Measurements from ENCODE around the gene SLC6A13.

GRCh38 chr12:286531-287300 lies 24.1 kb upstream of the SLC6A13 start:
- TF ChIP-seq, protein P1, sequence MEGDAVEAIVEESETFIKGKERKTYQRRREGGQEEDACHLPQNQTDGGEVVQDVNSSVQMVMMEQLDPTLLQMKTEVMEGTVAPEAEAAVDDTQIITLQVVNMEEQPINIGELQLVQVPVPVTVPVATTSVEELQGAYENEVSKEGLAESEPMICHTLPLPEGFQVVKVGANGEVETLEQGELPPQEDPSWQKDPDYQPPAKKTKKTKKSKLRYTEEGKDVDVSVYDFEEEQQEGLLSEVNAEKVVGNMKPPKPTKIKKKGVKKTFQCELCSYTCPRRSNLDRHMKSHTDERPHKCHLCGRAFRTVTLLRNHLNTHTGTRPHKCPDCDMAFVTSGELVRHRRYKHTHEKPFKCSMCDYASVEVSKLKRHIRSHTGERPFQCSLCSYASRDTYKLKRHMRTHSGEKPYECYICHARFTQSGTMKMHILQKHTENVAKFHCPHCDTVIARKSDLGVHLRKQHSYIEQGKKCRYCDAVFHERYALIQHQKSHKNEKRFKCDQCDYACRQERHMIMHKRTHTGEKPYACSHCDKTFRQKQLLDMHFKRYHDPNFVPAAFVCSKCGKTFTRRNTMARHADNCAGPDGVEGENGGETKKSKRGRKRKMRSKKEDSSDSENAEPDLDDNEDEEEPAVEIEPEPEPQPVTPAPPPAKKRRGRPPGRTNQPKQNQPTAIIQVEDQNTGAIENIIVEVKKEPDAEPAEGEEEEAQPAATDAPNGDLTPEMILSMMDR (IDR thresholded peaks at IDR 0.05) = no peak
- no peak for TF ChIP-seq EZH2 (IDR thresholded peaks at IDR 0.05; ENCODE audit: borderline replicate concordance, insufficient read depth, low read depth, low read length, poor library complexity, severe bottlenecking)

All from B cell (primary cell).